Tibial nerve (tissue), 4 donors: Measurements from ENCODE around the gene FAM20A.

Experiments
- CTCF ChIP-seq, 5 experiments: fragments of 200-600 bp in 3 of 5; fragments of 450-650 bp in 2 of 5; sonication (generic) in 3 of 5; IDR thresholded peaks; one replicate each; pipeline ENCODE4 v1.5.1; 2016 to 2019; ENCODE audit warnings: antibody characterized with exemption in 5 of 5, mild to moderate bottlenecking in 3 of 5, moderate library complexity in 2 of 5
- EP300 ChIP-seq, 2 donors: sonication (generic); formaldehyde crosslinking; IDR thresholded peaks; one replicate each; pipeline ENCODE4 v1.6.1; 2017; ENCODE audit warnings: antibody characterized with exemption in 2 of 2, mild to moderate bottlenecking in 1 of 2
- POLR2A ChIP-seq, 2 donors: fragments of 450-650 bp; IDR thresholded peaks; one replicate each; pipeline ENCODE4 v1.6.1; 2017; ENCODE audit warnings: antibody characterized with exemption in 2 of 2, mild to moderate bottlenecking in 2 of 2, moderate library complexity in 2 of 2

- TF ChIP-seq CTCF (IDR thresholded peaks at IDR 0.05): no peak
- no peak for TF ChIP-seq EP300 (IDR thresholded peaks at IDR 0.05)
- TF ChIP-seq POLR2A (IDR thresholded peaks at IDR 0.05): no peak
These were observed 103.3 kb downstream of the FAM20A start for GRCh38 chr17:68497885-68498319.
